Right lobe of liver (tissue), 4 donors: ENCODE data around the gene PPP1R37.
A peak's percentile ranks its signal among the peaks of the same experiment; 100 is the strongest.

Experiments used
- CTCF ChIP-seq, 4 donors: fragments of 200-600 bp in 3 of 4; fragments of 450-650 bp in 1 of 4; IDR thresholded peaks; one replicate each; pipeline versions ENCODE4 v1.5.1 to v1.8.0; 2016 to 2022; ENCODE audit warnings: antibody characterized with exemption in 4 of 4, mild to moderate bottlenecking in 2 of 4
- POLR2A ChIP-seq: fragments of 450-650 bp; IDR thresholded peaks from one replicate; pipeline ENCODE4 v1.6.1; 2017; ENCODE audit warnings: antibody characterized with exemption, mild to moderate bottlenecking
- donor health status: DM: no; HTN: no; CAD: no.
- donor health status: DM: no; HTN: no; CAD: no.
- donor health status: DM: no; HTN: yes; CAD: no.

GRCh38 chr19:45125975-45126493 is 33.1 kb downstream of the PPP1R37 start:
- TF ChIP-seq CTCF (IDR thresholded peaks at IDR 0.05) = peak; percentile 71 to 81 (median 79)
- TF ChIP-seq POLR2A = no peak
